MV-4-11 (cell line): ENCODE data around the gene LIME1.

Experiments
- DNase-seq: peaks from one replicate; lab custom pipeline; 2025; lab: John Stamatoyannopoulos, UW

The LIME1 gene

GRCh38 chr20:63737945-63738686, 1.7 kb downstream of the LIME1 start:
- DNase-seq: no peak

- DNase-seq: no peak
Observed at GRCh38 chr20:63738687-63739129, 2.2 kb downstream of the LIME1 start.

- DNase-seq: peak; percentile 62
Observed at GRCh38 chr20:63739130-63740069, 2.9 kb downstream of the LIME1 start, which contains the start of gene SLC2A4RG. SLC2A4RG (plus strand) TSS chr20:63739776; CDS start chr20:63739913, 137 bp downstream.

GRCh38 chr20:63740070-63740626, 3.7 kb downstream of the LIME1 start:
- DNase-seq: peak; percentile 31

GRCh38 chr20:63740627-63741353, 4.3 kb downstream of the LIME1 start:
- peak; percentile 82 for DNase-seq

- no peak for DNase-seq
Observed at GRCh38 chr20:63741354-63741675, 4.9 kb downstream of the LIME1 start.

- no peak for DNase-seq
Observed at GRCh38 chr20:63741676-63742380, 5.4 kb downstream of the LIME1 start.

GRCh38 chr20:63742381-63743024, 6.0 kb downstream of the LIME1 start:
- no peak for DNase-seq

GRCh38 chr20:63743210-63743970, 6.9 kb downstream of the LIME1 start:
- no peak for DNase-seq

GRCh38 chr20:63744158-63744557, 7.7 kb downstream of the LIME1 start:
- DNase-seq: no peak

GRCh38 chr20:63744574-63745423, 8.3 kb downstream of the LIME1 start:
- DNase-seq: no peak

GRCh38 chr20:63745424-63745805, 9.0 kb downstream of the LIME1 start:
- no peak for DNase-seq

- DNase-seq: no peak
Observed at GRCh38 chr20:63745961-63746731, 9.7 kb downstream of the LIME1 start.

GRCh38 chr20:63746751-63747315, 10.4 kb downstream of the LIME1 start:
- no peak for DNase-seq

GRCh38 chr20:63747622-63748069, 11.2 kb downstream of the LIME1 start:
- DNase-seq: no peak

GRCh38 chr20:63748070-63748933, 11.8 kb downstream of the LIME1 start:
- no peak for DNase-seq

- DNase-seq: no peak
Observed at GRCh38 chr20:63748934-63749270, 12.4 kb downstream of the LIME1 start.
